NCI-H2196 (cell line): ENCODE data around the gene ACKR3.

Source experiments
- DNase-seq: peaks from one replicate; lab custom pipeline; 2025; ENCODE audit not compliant: unreplicated experiment; lab: John Stamatoyannopoulos, UW

The ACKR3 gene

DNA sequence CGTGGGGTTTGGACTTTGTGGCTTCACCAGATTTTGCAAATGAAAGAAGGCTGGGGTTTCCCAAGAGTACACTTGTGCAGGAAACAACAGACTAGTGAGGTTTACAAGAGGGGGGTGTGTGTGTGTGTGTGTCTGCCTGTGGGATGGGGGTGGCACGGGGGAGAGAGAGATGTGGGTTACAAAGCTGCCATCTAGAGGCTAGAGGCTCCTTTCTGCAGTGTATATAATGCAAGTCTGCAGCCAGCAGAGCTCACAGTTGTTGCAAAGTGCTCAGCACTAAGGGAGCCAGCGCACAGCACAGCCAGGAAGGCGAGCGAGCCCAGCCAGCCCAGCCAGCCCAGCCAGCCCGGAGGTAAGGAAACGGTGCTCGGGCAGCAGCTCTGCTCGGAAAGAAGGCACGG is at the start of gene ACKR3:
ACKR3 (plus strand) TSS at position 253 of the 401 bp plus-strand sequence. CDS start 10,641 bp downstream, outside the sequence.
- peak; percentile 70 for DNase-seq

- DNase-seq = no peak
Observed at GRCh38 chr2:236521556-236521955, 48.1 kb upstream of the ACKR3 start.

DNA sequence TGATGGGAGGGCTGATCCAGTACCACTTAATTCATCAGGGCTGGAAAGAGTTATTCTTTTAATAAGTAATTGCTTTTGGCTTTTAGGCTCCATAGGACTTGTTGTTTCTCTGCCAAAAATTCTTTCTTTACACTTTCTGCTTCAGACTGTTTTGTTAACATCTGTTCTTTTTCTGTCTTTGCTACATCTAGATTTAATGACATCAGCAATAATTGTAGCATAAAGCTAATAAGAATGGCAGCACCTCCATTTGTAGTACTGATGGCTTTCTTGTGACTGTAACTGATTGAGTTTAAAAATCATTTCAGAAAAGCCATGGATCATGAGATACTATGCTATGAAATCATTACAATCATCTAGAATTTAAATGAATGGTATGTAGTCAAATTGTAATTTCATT is 46.4 kb upstream of the ACKR3 start:
- no peak for DNase-seq

GRCh38 chr2:236525411-236525997 is 44.1 kb upstream of the ACKR3 start:
- no peak for DNase-seq

DNA sequence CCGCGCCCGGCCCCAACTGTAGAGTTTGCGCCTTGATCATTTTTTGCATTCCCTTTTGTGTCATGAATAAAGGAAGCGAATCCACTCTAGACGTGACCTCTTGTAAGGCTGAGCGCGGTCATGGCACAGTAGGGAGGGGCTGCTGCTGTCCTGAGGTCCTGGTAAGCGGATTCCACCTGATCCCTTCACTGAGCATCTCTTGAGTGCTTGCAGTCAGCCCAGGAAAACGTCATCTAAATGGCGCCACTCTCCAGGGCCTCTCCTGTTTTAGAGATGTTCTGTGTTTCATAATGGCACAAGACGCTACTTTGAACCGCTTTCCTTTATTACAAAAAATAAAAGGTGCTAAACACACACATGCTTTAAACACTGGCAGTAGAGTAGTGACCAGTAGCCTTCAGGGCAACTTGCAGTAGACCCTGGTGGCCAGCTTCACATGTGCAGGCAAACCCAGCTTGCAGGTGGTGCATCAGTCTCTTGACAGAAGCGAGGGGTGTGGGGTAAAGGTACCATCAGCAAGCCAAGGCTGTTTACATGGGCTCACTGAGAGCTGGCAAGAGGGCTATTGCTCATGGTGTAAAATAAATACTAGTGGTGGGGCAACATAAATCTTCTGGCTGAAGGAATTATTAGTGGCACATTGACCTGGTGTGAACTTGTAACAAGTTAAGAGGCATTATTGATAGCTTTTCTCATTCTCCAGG is 43.0 kb upstream of the ACKR3 start:
- DNase-seq = no peak

DNA sequence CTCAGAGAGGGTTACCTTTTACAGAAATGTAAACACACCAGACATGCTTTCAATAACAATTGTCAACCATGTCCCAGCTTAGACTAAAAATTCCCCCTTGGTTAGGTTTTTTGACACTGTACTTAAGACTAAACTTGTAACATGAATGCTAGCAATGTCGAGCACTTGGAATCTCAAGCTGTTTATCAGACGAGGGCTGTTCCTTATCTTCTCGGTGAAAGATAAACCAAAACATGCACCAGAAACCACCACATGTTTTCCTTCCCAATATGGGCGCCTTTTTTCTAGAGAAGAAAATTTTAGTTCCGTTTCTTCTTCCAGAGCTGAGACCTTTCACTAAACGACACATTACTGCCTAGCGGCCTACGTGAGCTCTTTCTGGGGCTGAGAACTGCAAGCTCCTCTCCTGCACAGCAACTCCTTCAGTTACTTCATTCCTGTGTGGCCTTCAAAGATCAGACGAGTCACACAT is 42.4 kb upstream of the ACKR3 start:
- DNase-seq = no peak

DNA sequence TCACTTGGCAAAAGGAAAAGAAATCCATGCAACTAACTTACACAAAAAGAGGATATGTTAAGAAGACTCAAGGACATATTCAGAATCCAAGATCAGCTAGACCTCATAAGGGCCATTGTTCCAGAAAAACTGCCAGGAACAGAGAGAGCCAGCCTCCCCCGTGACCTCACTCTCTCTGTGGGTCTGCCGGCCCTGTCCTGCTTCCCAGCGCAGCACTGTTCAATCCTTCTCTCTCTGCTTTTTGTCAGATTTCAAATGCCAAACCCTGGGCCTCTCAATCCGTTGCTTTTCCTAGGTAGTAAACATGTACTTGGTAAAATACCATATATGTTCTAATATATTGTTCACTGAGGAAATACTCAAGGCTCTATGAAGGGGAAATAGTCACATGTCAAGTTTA is 40.0 kb upstream of the ACKR3 start:
- no peak for DNase-seq

DNA sequence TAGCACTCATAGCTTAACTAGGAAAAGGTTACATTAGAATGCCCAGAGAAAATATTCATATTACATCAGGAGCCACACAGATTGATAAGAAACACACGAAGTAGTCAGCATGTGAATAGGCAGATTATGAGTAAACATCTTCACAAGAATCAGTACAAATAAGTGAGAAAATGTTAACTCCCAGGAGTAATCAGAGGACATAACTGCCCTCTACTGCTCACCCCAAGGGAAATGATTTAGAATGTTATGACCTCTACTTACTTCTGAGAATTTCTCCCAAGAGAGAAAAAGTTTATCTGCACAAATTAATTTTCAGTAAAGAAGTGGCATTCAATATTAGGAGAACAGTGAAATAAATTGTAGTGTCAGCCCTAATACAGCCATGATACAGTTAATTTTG is 39.1 kb upstream of the ACKR3 start:
- no peak for DNase-seq

DNA sequence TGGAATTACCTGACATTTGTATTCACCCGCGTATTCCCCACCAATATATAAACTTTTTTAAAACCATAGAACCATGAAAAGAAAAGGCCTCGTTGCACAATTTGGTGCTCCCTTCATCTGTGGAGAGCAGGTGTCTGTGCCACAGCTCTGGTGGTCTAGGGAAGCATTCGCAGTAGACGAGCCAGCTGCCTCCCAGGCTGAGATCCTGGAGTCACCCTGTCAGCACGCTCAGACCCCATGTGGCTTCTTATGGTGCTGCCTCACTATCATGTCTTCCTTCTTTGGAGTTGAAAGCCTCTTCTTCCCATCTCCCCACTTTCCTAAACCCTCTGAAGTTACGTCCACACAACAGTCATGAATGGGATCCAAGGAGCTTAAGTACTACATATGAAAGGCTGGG is 38.4 kb upstream of the ACKR3 start:
- DNase-seq = no peak

GRCh38 chr2:236531996-236532395 is 37.6 kb upstream of the ACKR3 start:
- no peak for DNase-seq

DNA sequence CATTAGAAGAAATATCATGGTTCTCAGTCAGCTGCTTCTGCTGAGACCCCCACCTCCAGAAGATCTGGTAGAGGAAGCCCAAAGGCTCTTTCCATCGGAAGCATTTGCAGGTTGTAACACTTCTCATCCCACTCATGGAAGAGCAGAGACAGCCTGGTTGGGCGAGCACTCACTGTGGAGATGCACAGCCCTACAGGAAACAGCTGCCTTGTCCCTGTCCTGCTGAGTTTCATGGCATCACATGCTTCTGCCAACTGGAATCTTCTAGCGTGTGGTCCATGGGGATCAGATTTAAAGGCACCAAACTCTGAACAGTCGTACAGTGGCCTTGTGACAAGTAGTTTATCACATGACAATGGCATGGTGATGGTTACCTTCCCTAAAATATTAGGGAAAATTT is 36.3 kb upstream of the ACKR3 start:
- DNase-seq = no peak

DNA sequence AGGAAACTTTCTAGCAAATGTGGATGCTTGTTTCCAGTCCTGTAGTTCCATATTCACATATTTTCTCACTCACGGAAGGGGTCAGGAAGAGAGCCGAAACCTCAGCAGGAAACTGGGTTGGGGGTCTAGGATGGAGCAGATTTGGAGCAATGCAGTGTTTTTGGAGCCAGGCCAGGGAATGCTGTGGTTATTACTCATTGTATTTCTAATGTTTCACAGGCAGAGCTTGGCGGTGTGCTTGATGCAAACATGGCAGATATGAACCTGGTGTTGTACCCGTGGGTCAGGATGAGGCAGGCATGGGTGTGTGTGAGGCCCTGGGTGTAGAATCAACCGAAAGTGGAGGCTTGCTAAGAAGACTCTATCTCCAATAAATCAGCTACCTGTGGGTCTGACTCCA is 34.6 kb upstream of the ACKR3 start:
- DNase-seq = no peak

DNA sequence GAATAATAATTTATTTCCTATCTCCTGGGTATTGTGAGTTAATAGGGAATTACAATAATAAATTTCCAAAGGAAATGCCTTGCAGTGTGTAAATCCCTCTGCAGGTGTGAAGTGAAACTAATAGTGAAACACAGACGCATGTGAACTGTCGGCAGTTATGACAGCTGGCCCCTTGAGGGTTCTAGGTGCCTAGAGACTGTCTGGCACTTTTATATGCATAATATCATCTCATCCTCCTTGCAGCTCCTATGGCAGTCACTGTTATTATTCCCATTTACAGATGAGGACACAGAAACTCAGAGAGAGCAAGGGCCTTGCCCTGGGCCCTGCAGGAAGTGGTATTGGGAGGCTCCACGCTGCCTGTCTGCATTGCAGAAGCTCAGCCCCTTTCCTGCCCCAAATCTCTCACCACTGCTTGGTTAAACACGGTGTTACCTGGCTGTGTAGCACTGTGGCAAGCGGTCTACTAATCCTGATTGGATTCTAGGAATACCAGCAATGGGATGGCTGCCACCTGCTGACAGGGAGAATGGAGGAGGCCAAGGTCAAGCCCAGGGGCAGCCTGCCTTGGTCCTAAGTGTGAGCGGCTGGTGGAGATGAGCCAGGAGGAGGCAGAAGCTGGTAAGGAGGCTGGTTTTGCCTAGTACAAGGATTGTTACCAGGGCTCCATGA is 32.8 kb upstream of the ACKR3 start:
- no peak for DNase-seq

DNA sequence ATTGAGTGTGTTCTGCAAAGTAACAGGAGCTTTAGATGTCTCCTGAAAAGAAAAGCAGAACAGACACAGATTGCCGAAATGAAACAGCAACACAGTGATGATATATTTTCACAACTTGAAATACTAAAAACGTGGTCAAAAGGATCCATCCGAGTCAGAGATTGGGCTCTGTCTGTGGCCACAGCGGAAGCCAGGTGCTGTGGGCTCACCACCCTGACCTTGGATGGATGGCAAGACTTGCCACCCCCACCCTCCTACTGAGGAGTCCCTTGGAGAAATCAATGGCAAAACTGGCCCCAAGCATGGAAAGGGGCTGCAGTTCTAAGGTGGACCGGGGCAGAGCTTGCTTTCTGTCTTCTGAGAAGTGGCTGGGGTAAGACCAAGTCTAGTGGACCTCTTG is 31.4 kb upstream of the ACKR3 start:
- no peak for DNase-seq

DNA sequence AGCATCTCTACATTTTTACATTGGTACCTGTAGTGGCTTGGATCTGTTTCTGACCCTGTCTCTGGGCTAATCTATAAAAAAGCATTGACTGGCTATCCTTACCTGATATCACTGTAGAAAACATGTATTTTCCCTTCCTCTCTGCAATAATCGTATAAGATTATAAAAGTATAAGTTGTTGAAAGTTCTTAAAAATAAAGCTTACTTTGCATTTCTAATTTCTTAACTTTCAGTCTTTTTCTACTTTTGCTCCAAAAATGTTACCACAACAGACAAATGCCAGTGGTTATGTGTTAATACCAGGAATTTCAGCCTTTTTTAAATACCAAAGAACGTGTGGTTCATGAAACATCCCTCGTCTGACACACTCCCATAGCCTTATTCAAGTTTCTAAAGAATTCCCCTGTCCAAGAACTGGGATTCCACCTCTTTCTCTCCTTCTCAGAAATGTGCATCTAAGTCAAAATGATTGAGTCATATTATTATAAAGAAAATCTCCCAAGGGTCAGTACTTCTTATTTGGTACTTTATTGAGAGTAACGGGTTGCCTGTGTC is 28.5 kb upstream of the ACKR3 start:
- DNase-seq = no peak

- DNase-seq = no peak
Observed at GRCh38 chr2:236544362-236544761, 25.3 kb upstream of the ACKR3 start.

GRCh38 chr2:236545248-236545658 is 24.4 kb upstream of the ACKR3 start:
- no peak for DNase-seq

- no peak for DNase-seq
Observed at GRCh38 chr2:236545814-236546480, 23.7 kb upstream of the ACKR3 start.

GRCh38 chr2:236546561-236547002 is 23.0 kb upstream of the ACKR3 start:
- DNase-seq = no peak

- no peak for DNase-seq
Observed at GRCh38 chr2:236547725-236548124, 21.9 kb upstream of the ACKR3 start.

GRCh38 chr2:236548179-236548921 is 21.3 kb upstream of the ACKR3 start:
- no peak for DNase-seq
